ENCODE results near the gene SKI. TPM values are rescaled to one million over a fixed set of nuclear protein-coding genes. Genes with fewer than 3 reads are reported as not detected.

Gene SKI
- total and polyA plus RNA-seq, 9 of the 15 experiments (the other 6 are each of a cell fraction or from before 2014, with no cell fraction given) = 0.10 to 60.5 (median 4.6) TPM

DNA sequence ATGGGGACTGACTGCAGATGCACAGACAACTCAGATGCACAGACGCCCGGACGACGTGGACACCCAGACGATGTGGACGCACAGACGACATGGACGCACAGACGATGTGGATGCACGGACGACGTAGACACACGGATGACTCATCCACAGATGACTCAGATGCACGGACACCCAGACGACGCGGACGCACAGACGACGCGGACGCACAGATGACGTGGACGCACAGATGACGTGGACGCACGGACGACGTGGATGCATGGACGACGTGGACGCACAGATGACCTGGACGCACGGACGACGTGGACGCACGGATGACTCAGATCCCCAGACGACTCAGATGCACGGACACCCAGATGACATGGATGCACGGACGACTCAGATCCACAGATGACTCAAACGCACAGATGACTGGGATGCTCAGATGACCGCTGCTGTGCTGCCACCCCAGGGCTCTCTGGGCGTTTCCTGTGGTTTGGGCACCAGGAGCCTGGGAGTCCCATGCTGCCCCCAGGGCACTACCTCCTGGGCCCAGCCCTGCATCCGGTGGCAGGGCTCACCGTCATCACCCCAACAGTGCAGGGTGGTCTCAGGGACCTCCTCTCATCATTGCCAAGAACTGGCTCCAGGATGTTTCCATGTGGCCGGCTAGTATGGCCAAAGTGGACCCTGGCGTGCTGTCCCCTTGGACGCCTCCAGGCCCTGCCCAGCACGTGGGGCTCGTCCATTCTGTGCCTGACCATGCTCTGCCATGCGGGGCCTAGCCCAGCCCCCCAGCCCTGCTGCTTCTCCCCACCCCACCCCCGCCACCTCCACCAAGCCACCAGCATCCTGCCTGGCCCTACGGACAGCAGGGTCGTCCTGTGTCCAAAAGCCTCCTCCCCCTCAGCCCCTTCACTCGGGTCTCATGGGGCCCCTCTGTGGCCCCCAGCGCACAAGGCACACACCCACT lies 47.5 kb upstream of the SKI start (continued):
- TF ChIP-seq NCOR1 (IDR thresholded peaks at IDR 0.05) = peak; percentile 76
- TF ChIP-seq XRCC5 (IDR thresholded peaks at IDR 0.05; ENCODE audit: low read depth, low read length) = no peak
- TF ChIP-seq, protein P1, sequence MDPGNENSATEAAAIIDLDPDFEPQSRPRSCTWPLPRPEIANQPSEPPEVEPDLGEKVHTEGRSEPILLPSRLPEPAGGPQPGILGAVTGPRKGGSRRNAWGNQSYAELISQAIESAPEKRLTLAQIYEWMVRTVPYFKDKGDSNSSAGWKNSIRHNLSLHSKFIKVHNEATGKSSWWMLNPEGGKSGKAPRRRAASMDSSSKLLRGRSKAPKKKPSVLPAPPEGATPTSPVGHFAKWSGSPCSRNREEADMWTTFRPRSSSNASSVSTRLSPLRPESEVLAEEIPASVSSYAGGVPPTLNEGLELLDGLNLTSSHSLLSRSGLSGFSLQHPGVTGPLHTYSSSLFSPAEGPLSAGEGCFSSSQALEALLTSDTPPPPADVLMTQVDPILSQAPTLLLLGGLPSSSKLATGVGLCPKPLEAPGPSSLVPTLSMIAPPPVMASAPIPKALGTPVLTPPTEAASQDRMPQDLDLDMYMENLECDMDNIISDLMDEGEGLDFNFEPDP (CRISPR knock-in tag; IDR thresholded peaks at IDR 0.05) = no peak
- TF ChIP-seq TRIM24 (IDR thresholded peaks at IDR 0.05) = peak; percentile 15 to 91; a peak in 2 of 4 replicates
- peak; percentile 81 for TF ChIP-seq ARID1B (IDR thresholded peaks at IDR 0.05)
- TF ChIP-seq, protein P2, sequence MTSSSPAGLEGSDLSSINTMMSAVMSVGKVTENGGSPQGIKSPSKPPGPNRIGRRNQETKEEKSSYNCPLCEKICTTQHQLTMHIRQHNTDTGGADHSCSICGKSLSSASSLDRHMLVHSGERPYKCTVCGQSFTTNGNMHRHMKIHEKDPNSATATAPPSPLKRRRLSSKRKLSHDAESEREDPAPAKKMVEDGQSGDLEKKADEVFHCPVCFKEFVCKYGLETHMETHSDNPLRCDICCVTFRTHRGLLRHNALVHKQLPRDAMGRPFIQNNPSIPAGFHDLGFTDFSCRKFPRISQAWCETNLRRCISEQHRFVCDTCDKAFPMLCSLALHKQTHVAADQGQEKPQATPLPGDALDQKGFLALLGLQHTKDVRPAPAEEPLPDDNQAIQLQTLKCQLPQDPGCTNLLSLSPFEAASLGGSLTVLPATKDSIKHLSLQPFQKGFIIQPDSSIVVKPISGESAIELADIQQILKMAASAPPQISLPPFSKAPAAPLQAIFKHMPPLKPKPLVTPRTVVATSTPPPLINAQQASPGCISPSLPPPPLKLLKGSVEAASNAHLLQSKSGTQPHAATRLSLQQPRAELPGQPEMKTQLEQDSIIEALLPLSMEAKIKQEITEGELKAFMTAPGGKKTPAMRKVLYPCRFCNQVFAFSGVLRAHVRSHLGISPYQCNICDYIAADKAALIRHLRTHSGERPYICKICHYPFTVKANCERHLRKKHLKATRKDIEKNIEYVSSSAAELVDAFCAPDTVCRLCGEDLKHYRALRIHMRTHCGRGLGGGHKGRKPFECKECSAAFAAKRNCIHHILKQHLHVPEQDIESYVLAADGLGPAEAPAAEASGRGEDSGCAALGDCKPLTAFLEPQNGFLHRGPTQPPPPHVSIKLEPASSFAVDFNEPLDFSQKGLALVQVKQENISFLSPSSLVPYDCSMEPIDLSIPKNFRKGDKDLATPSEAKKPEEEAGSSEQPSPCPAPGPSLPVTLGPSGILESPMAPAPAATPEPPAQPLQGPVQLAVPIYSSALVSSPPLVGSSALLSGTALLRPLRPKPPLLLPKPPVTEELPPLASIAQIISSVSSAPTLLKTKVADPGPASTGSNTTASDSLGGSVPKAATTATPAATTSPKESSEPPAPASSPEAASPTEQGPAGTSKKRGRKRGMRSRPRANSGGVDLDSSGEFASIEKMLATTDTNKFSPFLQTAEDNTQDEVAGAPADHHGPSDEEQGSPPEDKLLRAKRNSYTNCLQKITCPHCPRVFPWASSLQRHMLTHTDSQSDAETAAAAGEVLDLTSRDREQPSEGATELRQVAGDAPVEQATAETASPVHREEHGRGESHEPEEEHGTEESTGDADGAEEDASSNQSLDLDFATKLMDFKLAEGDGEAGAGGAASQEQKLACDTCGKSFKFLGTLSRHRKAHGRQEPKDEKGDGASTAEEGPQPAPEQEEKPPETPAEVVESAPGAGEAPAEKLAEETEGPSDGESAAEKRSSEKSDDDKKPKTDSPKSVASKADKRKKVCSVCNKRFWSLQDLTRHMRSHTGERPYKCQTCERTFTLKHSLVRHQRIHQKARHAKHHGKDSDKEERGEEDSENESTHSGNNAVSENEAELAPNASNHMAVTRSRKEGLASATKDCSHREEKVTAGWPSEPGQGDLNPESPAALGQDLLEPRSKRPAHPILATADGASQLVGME (CRISPR knock-in tag; IDR thresholded peaks at IDR 0.05) = no peak
- TF ChIP-seq ZNF134 (CRISPR knock-in tag; conservative IDR thresholded peaks at IDR 0.05) = no peak
- TF ChIP-seq, protein P3, sequence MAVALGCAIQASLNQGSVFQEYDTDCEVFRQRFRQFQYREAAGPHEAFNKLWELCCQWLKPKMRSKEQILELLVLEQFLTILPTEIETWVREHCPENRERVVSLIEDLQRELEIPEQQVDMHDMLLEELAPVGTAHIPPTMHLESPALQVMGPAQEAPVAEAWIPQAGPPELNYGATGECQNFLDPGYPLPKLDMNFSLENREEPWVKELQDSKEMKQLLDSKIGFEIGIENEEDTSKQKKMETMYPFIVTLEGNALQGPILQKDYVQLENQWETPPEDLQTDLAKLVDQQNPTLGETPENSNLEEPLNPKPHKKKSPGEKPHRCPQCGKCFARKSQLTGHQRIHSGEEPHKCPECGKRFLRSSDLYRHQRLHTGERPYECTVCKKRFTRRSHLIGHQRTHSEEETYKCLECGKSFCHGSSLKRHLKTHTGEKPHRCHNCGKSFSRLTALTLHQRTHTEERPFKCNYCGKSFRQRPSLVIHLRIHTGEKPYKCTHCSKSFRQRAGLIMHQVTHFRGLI (CRISPR knock-in tag; IDR thresholded peaks at IDR 0.05) = no peak
- TF ChIP-seq NEUROD1 (IDR thresholded peaks at IDR 0.05; ENCODE audit: borderline replicate concordance, low read depth, low read length, partially characterized antibody) = peak; percentile 64
- no peak for TF ChIP-seq MIER1 (IDR thresholded peaks at IDR 0.05; ENCODE audit: low read depth)
- TF ChIP-seq, protein P4, sequence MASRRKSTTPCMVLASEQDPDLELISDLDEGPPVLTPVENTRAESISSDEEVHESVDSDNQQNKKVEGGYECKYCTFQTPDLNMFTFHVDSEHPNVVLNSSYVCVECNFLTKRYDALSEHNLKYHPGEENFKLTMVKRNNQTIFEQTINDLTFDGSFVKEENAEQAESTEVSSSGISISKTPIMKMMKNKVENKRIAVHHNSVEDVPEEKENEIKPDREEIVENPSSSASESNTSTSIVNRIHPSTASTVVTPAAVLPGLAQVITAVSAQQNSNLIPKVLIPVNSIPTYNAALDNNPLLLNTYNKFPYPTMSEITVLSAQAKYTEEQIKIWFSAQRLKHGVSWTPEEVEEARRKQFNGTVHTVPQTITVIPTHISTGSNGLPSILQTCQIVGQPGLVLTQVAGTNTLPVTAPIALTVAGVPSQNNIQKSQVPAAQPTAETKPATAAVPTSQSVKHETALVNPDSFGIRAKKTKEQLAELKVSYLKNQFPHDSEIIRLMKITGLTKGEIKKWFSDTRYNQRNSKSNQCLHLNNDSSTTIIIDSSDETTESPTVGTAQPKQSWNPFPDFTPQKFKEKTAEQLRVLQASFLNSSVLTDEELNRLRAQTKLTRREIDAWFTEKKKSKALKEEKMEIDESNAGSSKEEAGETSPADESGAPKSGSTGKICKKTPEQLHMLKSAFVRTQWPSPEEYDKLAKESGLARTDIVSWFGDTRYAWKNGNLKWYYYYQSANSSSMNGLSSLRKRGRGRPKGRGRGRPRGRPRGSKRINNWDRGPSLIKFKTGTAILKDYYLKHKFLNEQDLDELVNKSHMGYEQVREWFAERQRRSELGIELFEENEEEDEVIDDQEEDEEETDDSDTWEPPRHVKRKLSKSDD (conservative IDR thresholded peaks at IDR 0.05; ENCODE audit: low read length) = 0 out of 2 replicates have a peak, but pooled peaks have one; percentile 18

All from K562 (cell line).